Measurements from ENCODE around the gene OTOS. TPM values are rescaled to one million over a fixed set of nuclear protein-coding genes. Genes with fewer than 3 reads are reported as not detected.

The OTOS gene
- total and polyA plus RNA-seq, 4 donors: not detected

- Histone ChIP-seq H3K9ac (ENCODE audit: insufficient read depth in 1 of 2, low read length in 2 of 2) (no peak overlapping the region), H3K4me1 (ENCODE audit: control insufficient read depth in 5 of 5, insufficient read depth in 5 of 5, low read length in 5 of 5) (no peaks in the 10 kb centered on the region), H3K27ac (ENCODE audit: low read depth in 1 of 2, low read length in 1 of 2) (no peak overlapping the region), H3K4me3 (no peak overlapping the region), H3K9me3 (ENCODE audit: control insufficient read depth in 4 of 4, insufficient read depth in 3 of 4, low read length in 3 of 4) (peaks cover 0 to 14% (median 4%) of the 10 kb centered on the region in 4 donors), H3K27me3 (ENCODE audit: control insufficient read depth in 3 of 3, insufficient read depth in 3 of 3, low read length in 2 of 3) (peaks cover 3 to 17% (median 5%) of the 10 kb centered on the region in 3 donors), H3K36me3 (ENCODE audit: control insufficient read depth in 4 of 4, insufficient read depth in 4 of 4, low read length in 4 of 4) (no peaks in the 10 kb centered on the region)
- no peak for ATAC-seq (ENCODE audit: insufficient read depth, low FRiP score)
- no peak for DNase-seq
- 61 to 62% methylated on average over 5 of the region's 5 CpGs for WGBS, 2 donors
- no peak for TF ChIP-seq CTCF (IDR thresholded peaks at IDR 0.05; ENCODE audit: control extremely low read depth, extremely low read depth)
These were observed 51.2 kb downstream of the OTOS start for GRCh38 chr2:240089306-240089705.

Other genes starting within 250 kb of the OTOS start
- 100 to 1,000 TPM in 1 of 2 donors, 10 to 100 TPM in 1; 76.6 to 101 TPM for gene NDUFA10, start 115.3 kb downstream of the OTOS start, total RNA-seq
- 10 to 100 TPM; 56.9 to 66.1 TPM for gene NDUFA10, start 115.3 kb downstream of the OTOS start, polyA plus RNA-seq
- gene OR6B2, start 110.2 kb downstream of the OTOS start, total RNA-seq: not detected
- not detected for gene OR6B2, start 110.2 kb downstream of the OTOS start, polyA plus RNA-seq
- gene OR6B3, start 87.1 kb downstream of the OTOS start, total RNA-seq: not detected
- not detected for gene OR6B3, start 87.1 kb downstream of the OTOS start, polyA plus RNA-seq
- 100 to 1,000 TPM in 1 of 2 donors, 10 to 100 TPM in 1; 52.5 to 113 TPM for gene COPS9, start 4.4 kb downstream of the OTOS start, total RNA-seq
- gene COPS9, start 4.4 kb downstream of the OTOS start, polyA plus RNA-seq: 100 to 1,000 TPM; 184 to 386 TPM